ENCODE data around the gene HCLS1. TPM values are rescaled to one million over a fixed set of nuclear protein-coding genes. Genes with fewer than 3 reads are reported as not detected.
A peak's percentile ranks its signal among the peaks of the same experiment; 100 is the strongest.

The HCLS1 gene
- polyA plus RNA-seq, 3 donors = 311 to 483 (median 475) TPM

DNA sequence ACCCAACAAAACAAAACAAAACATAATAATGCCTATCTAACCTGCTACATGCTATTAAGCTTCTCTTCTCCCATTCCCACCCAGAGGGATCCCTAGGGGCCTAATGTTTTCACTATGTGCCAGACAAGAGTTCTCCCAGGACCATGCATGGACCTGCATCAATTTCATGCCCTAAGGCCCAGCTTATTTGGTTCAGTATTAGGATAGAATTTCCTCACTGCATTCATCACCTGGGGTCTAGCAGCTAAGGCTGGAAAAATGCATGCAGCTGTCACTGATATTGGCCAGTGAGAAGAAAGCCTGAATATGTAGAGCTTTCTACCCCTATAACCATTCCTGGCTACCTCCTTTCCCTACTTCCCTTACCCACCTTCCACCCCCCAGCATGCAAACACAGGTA, 2.0 kb upstream of the HCLS1 start:
- intact Hi-C loops (cut with micrococcal nuclease) = loop anchor here (10.0 kb wide), 2 partner anchors 82 to 172 kb away; partner anchors contain the start of genes GOLGB1 (in 2 of the 2), EAF2 (in 1 of the 2) and IQCB1 (in 1 of the 2)
- peaks cover 58% of the 10 kb centered on the region in 2 donors for H3K36me3 Mint-ChIP-seq
- no peak overlapping the region for H3K27ac Mint-ChIP-seq
- peaks cover 59% of the 10 kb centered on the region for H3K4me1 Mint-ChIP-seq
- TF ChIP-seq, protein P1, sequence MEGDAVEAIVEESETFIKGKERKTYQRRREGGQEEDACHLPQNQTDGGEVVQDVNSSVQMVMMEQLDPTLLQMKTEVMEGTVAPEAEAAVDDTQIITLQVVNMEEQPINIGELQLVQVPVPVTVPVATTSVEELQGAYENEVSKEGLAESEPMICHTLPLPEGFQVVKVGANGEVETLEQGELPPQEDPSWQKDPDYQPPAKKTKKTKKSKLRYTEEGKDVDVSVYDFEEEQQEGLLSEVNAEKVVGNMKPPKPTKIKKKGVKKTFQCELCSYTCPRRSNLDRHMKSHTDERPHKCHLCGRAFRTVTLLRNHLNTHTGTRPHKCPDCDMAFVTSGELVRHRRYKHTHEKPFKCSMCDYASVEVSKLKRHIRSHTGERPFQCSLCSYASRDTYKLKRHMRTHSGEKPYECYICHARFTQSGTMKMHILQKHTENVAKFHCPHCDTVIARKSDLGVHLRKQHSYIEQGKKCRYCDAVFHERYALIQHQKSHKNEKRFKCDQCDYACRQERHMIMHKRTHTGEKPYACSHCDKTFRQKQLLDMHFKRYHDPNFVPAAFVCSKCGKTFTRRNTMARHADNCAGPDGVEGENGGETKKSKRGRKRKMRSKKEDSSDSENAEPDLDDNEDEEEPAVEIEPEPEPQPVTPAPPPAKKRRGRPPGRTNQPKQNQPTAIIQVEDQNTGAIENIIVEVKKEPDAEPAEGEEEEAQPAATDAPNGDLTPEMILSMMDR (IDR thresholded peaks at IDR 0.05) = no peak
- no peak overlapping the region for H3K4me2 ChIP-seq (replicated peaks; ENCODE audit: extremely low read depth, low read length, poor library complexity, severe bottlenecking)
- H3K4me3 ChIP-seq (replicated peaks in 1 of 3; ENCODE audit: low read depth in 2 of 3, low read length in 3 of 3) = no peak overlapping the region
- no peak overlapping the region for H3K9ac ChIP-seq (ENCODE audit: insufficient read depth, low read length, poor library complexity, severe bottlenecking)
- H3K27me3 Mint-ChIP-seq (ENCODE audit: low read depth in 3 of 3) = no peaks in the 10 kb centered on the region
- no peak overlapping the region for H2AFZ ChIP-seq (ENCODE audit: insufficient read depth, low read depth, low read length, poor library complexity, severe bottlenecking)
- H3K36me3 ChIP-seq (replicated peaks in 1 of 2; ENCODE audit: control insufficient read depth in 1 of 2, insufficient read depth in 2 of 2, low read length in 2 of 2) = peaks cover 30 to 60% of the 10 kb centered on the region in 2 donors
- no peaks in the 10 kb centered on the region for H3K27me3 ChIP-seq (ENCODE audit: control insufficient read depth in 2 of 2, insufficient read depth in 2 of 2, low read length in 2 of 2)
- no peak for DNase-seq
- no peaks in the 10 kb centered on the region for H3K9me3 Mint-ChIP-seq
- H3K79me2 ChIP-seq (ENCODE audit: insufficient read depth, low read length) = peaks cover 27% of the 10 kb centered on the region
- H3K9me3 ChIP-seq (replicated peaks in 1 of 2; ENCODE audit: control insufficient read depth in 1 of 2, insufficient read depth in 1 of 2, low read length in 2 of 2) = no peaks in the 10 kb centered on the region
- peaks cover 50 to 57% of the 10 kb centered on the region in 2 donors for H3K4me1 ChIP-seq (ENCODE audit: control insufficient read depth in 1 of 2, insufficient read depth in 2 of 2, low read length in 2 of 2)
- H4K20me1 ChIP-seq (ENCODE audit: insufficient read depth, low read length) = peaks cover 19% of the 10 kb centered on the region
- no peak overlapping the region for H3K27ac ChIP-seq (ENCODE audit: low read depth in 1 of 2, low read length in 2 of 2)
- no peak overlapping the region for H3K4me3 Mint-ChIP-seq

DNA sequence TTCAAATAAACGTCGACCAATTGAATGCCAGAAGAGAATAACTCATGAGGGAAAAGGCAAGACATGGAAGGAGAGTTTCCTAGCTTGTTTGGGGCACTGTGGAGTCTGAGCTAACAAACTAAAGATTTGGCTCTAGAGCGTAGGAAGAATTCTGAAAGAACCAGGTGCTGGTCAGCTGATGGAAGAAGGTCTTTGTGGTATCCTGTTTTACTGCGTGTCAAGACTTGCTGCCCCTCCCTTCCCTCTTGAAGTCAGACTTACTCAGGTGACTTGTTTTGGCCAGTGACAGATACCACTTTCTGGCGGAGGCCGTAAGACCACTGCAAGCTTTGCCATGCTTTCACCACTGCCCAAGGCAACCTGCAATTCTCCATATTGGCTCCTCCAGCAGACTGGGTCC, 673 bp upstream of the HCLS1 start:
- peak overlapping the region; percentile 79 for H3K4me2 ChIP-seq (replicated peaks; ENCODE audit: extremely low read depth, low read length, poor library complexity, severe bottlenecking)
- peak overlapping the region; percentile 94 to 97 for H3K27ac ChIP-seq (ENCODE audit: low read depth in 1 of 2, low read length in 2 of 2)
- H3K36me3 ChIP-seq (replicated peaks in 1 of 2; ENCODE audit: control insufficient read depth in 1 of 2, insufficient read depth in 2 of 2, low read length in 2 of 2) = peaks cover 43 to 69% of the 10 kb centered on the region in 2 donors
- intact Hi-C loops (cut with micrococcal nuclease) = loop anchor here (10.0 kb wide), 2 partner anchors 83 to 173 kb away; partner anchors contain the start of genes GOLGB1 (in 2 of the 2), EAF2 (in 1 of the 2) and IQCB1 (in 1 of the 2)
- Mint-ChIP-seq H3K27ac (peak overlapping the region; percentile 99 to 100 (median 100)), H3K27me3 (ENCODE audit: low read depth in 3 of 3) (no peaks in the 10 kb centered on the region), H3K4me1 (peaks cover 51% of the 10 kb centered on the region), H3K36me3 (peaks cover 64 to 66% of the 10 kb centered on the region in 2 donors), H3K9me3 (no peaks in the 10 kb centered on the region), H3K4me3 (peak overlapping the region in 1 of 2 donors; percentile 99)
- H4K20me1 ChIP-seq (ENCODE audit: insufficient read depth, low read length) = peaks cover 33% of the 10 kb centered on the region
- peaks cover 41% of the 10 kb centered on the region for H3K79me2 ChIP-seq (ENCODE audit: insufficient read depth, low read length)
- peak overlapping the region; percentile 62 for H2AFZ ChIP-seq (ENCODE audit: insufficient read depth, low read depth, low read length, poor library complexity, severe bottlenecking)
- H3K9me3 ChIP-seq (replicated peaks in 1 of 2; ENCODE audit: control insufficient read depth in 1 of 2, insufficient read depth in 1 of 2, low read length in 2 of 2) = no peaks in the 10 kb centered on the region
- H3K9ac ChIP-seq (ENCODE audit: insufficient read depth, low read length, poor library complexity, severe bottlenecking) = peak overlapping the region; percentile 80
- peaks cover 38 to 44% of the 10 kb centered on the region in 2 donors for H3K4me1 ChIP-seq (ENCODE audit: control insufficient read depth in 1 of 2, insufficient read depth in 2 of 2, low read length in 2 of 2)
- peak overlapping the region in 1 of 3 experiments; percentile 80 for H3K4me3 ChIP-seq (replicated peaks in 1 of 3; ENCODE audit: low read depth in 2 of 3, low read length in 3 of 3)
- WGBS (ENCODE audit: insufficient coverage) = 84% methylated on average over 5 of the region's 6 CpGs
- DNase-seq = peak in 1 of 3 donors; percentile 25
- no peaks in the 10 kb centered on the region for H3K27me3 ChIP-seq (ENCODE audit: control insufficient read depth in 2 of 2, insufficient read depth in 2 of 2, low read length in 2 of 2)
- TF ChIP-seq, protein P1 (IDR thresholded peaks at IDR 0.05) = no peak

Measured in CD14-positive monocyte (primary cell).